Prostate gland (tissue), 2 donors: ENCODE data around the gene SUMO2.

Experiments used
- CTCF ChIP-seq, 4 experiments: fragments of 200-600 bp in 2 of 4; fragments of 450-650 bp in 2 of 4; sonication (generic) in 2 of 4; IDR thresholded peaks; 1 replicate in 3 of 4; 2 replicates in 1 of 4; pipeline ENCODE4 v1.5.1; 2016 to 2019; ENCODE audit warnings: antibody characterized with exemption in 4 of 4, mild to moderate bottlenecking in 2 of 4, moderate library complexity in 2 of 4
- POLR2A ChIP-seq: fragments of 450-650 bp; IDR thresholded peaks from one replicate; pipeline ENCODE4 v1.6.1; 2016; ENCODE audit warnings: antibody characterized with exemption, mild to moderate bottlenecking
- POLR2AphosphoS5 ChIP-seq: sonication (generic); formaldehyde crosslinking; IDR thresholded peaks from one replicate; pipeline ENCODE4 v1.6.1; 2017; ENCODE audit warnings: antibody characterized with exemption

GRCh38 chr17:75130059-75130631, 52.6 kb downstream of the SUMO2 start:
- TF ChIP-seq CTCF (IDR thresholded peaks at IDR 0.05) (no peak), POLR2A (no peak), POLR2AphosphoS5 (no peak)
